CD14-positive monocyte (primary cell): ENCODE measurements around the gene KDM1B. TPM values are rescaled to one million over a fixed set of nuclear protein-coding genes. Genes with fewer than 3 reads are reported as not detected.

ENCODE experiments used
- DNase-seq, 3 donors: peaks; one replicate each; pipeline ENCODE4 v3.0.0-alpha.2; 2011 to 2022
- H2AFZ ChIP-seq: 2 replicates; pipeline ENCODE4 v1.6.0; 2012; ENCODE audit warnings: mild to moderate bottlenecking, low read depth, low read length, inconsistent platforms; ENCODE audit not compliant: insufficient read depth, poor library complexity, severe bottlenecking
- H3K27ac ChIP-seq, 2 donors: 1 replicate in 1 of 2; 2 replicates in 1 of 2; pipeline ENCODE4 v1.5.1; 2012 to 2013; ENCODE audit warnings: low read length in 2 of 2, control low read depth in 1 of 2, inconsistent platforms in 1 of 2, low read depth in 1 of 2, mild to moderate bottlenecking in 1 of 2
- H3K27me3 ChIP-seq, 2 donors: one replicate each; pipeline versions ENCODE4 v1.6.0 to v1.6.1; 2011 to 2013; ENCODE audit warnings: low read length in 2 of 2; ENCODE audit not compliant: control insufficient read depth in 2 of 2, insufficient read depth in 2 of 2
- H3K36me3 ChIP-seq, 2 donors: replicated peaks in 1 of 2; 1 replicate in 1 of 2; 2 replicates in 1 of 2; pipeline versions ENCODE4 v1.5.1 to v1.6.1; 2012 to 2013; ENCODE audit warnings: low read length in 2 of 2, control low read depth in 1 of 2, inconsistent platforms in 1 of 2, mild to moderate bottlenecking in 1 of 2; ENCODE audit not compliant: insufficient read depth in 2 of 2, control insufficient read depth in 1 of 2
- H3K4me1 ChIP-seq, 2 donors: 1 replicate in 1 of 2; 2 replicates in 1 of 2; pipeline versions ENCODE4 v1.5.1 to v1.6.1; 2012 to 2013; ENCODE audit warnings: low read length in 2 of 2, control low read depth in 1 of 2, inconsistent platforms in 1 of 2, mild to moderate bottlenecking in 1 of 2, moderate library complexity in 1 of 2; ENCODE audit not compliant: insufficient read depth in 2 of 2, control insufficient read depth in 1 of 2
- H3K4me2 ChIP-seq: replicated peaks from 2 replicates; pipeline ENCODE3; 2012; ENCODE audit warnings: low read length, moderate library complexity, mild to moderate bottlenecking; ENCODE audit not compliant: poor library complexity, severe bottlenecking; ENCODE audit errors: extremely low read depth
- H3K4me3 ChIP-seq, 3 experiments: fragments of 200-600 bp in 1 of 3; sonication (generic) in 1 of 3; replicated peaks in 1 of 3; 1 replicate in 2 of 3; 2 replicates in 1 of 3; pipeline ENCODE4 v1.5.1; 2011 to 2013; ENCODE audit warnings: low read length in 3 of 3, mild to moderate bottlenecking in 3 of 3, control low read depth in 2 of 3, low read depth in 2 of 3, inconsistent platforms in 1 of 3, moderate library complexity in 1 of 3
- H3K79me2 ChIP-seq: 2 replicates; pipeline ENCODE4 v1.6.0; 2012; ENCODE audit warnings: mild to moderate bottlenecking, control low read depth, inconsistent platforms, low read length, moderate library complexity; ENCODE audit not compliant: insufficient read depth
- H3K9ac ChIP-seq: 2 replicates; pipeline ENCODE4 v1.6.0; 2017; ENCODE audit warnings: low read length, mild to moderate bottlenecking; ENCODE audit not compliant: insufficient read depth, poor library complexity, severe bottlenecking
- H3K9me3 ChIP-seq, 2 donors: replicated peaks in 1 of 2; 1 replicate in 1 of 2; 2 replicates in 1 of 2; pipeline versions ENCODE4 v1.5.1 to v1.6.1; 2012 to 2013; ENCODE audit warnings: low read length in 2 of 2, control low read depth in 1 of 2; ENCODE audit not compliant: control insufficient read depth in 1 of 2, insufficient read depth in 1 of 2
- H4K20me1 ChIP-seq: 2 replicates; pipeline ENCODE4 v1.6.0; 2012; ENCODE audit warnings: mild to moderate bottlenecking, low read length, control low read depth, moderate library complexity; ENCODE audit not compliant: insufficient read depth
- H3K27ac Mint-ChIP-seq, 7 donors: one replicate each; pipeline ENCODE4 v1.8.0; 2020; ENCODE audit warnings: mild to moderate bottlenecking in 7 of 7, mixed read lengths in 7 of 7, moderate library complexity in 6 of 7, inconsistent platforms in 2 of 7
- H3K27me3 Mint-ChIP-seq, 3 donors: one replicate each; pipeline ENCODE4 v1.8.0; 2021 to 2022; ENCODE audit warnings: low read depth in 3 of 3, mild to moderate bottlenecking in 3 of 3, mixed read lengths in 3 of 3, moderate library complexity in 3 of 3, inconsistent platforms in 1 of 3
- H3K36me3 Mint-ChIP-seq, 2 donors: one replicate each; pipeline ENCODE4 v1.8.0; 2020; ENCODE audit warnings: mixed read lengths in 2 of 2, inconsistent platforms in 1 of 2, mild to moderate bottlenecking in 1 of 2
- H3K4me1 Mint-ChIP-seq: one replicate; pipeline ENCODE4 v1.8.0; 2020; ENCODE audit warnings: mild to moderate bottlenecking, mixed read lengths
- H3K4me3 Mint-ChIP-seq, 2 donors: one replicate each; pipeline ENCODE4 v1.8.0; 2020; ENCODE audit warnings: mild to moderate bottlenecking in 2 of 2, mixed read lengths in 2 of 2, moderate library complexity in 1 of 2
- H3K9me3 Mint-ChIP-seq, 7 donors: one replicate each; pipeline ENCODE4 v1.8.0; 2020 to 2022; ENCODE audit warnings: mixed read lengths in 7 of 7, mild to moderate bottlenecking in 6 of 7, moderate library complexity in 6 of 7, inconsistent platforms in 2 of 7
- CTCF ChIP-seq: fragments of 200-600 bp; IDR thresholded peaks from one replicate; pipeline ENCODE4 v1.8.0; 2022; ENCODE audit warnings: antibody characterized with exemption, mild to moderate bottlenecking
- WGBS: methylation state at CpG from one replicate; pipeline ENCODE4 v1.1.5; 2013; ENCODE audit warnings: missing lambda C conversion rate; ENCODE audit not compliant: insufficient coverage; 5-methylcytosine and 5-hydroxymethylcytosine counted together
- intact Hi-C, 2 donors: fragments of 100-400 bp; cut with micrococcal nuclease; formaldehyde crosslinking; loops; one replicate each; pipeline versions ENCODE4 v1.15.0 to v1.15.1; 2023
- polyA plus RNA-seq, 3 donors: library from polyadenylated mRNA; depleted of rRNA in 1 of 3; unstranded in 2 of 3; stranded (reverse) in 1 of 3; fragments of 300-500 nt in 2 of 3; fragments of >200 nt in 1 of 3; fragmentation: Illumina TruSeq in 2 of 3; gene quantifications; 1 replicate in 2 of 3; 2 replicates in 1 of 3; pipeline ENCODE4 v1.2.3, GENCODE V29; 2012 to 2021

KDM1B gene
- polyA plus RNA-seq, 3 donors = 4.4 to 50.8 (median 24.1) TPM

DNA sequence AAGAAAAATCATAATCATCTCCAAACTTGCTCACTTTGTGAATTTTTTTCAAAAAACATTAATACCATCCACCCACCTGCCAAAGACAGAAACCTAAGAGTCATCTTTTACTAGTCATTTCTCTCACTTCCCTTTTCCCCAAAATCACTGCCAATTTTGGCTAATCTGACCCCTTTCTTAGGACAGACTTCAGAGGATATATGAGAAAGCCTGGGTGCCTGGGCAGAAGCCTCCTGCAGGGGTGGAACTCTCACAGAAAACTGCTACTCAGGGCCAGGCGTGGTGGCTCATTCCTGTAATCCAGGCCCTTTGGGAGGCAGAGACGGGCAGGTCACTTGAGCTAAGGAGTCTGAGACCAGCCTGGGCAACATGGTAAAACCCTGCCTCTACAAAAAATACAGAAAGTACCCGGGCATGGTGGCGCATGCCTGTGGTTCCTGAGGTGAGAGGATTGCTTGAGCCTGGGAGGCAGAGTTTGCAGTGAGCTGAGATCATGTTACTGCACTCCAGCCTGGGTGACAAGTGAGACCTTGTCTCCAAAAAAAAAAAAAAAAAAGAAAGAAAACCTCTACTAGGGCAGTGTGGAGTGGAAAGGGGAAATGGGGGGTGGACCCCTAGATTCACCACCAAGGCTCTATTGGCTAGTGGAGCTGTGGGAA, 105.4 kb downstream of the KDM1B start:
- H3K4me1 Mint-ChIP-seq = peaks cover 46% of the 10 kb centered on the region
- peaks cover 28 to 32% of the 10 kb centered on the region in 2 donors for H3K36me3 ChIP-seq
- H3K4me1 ChIP-seq = peaks cover 41 to 44% of the 10 kb centered on the region in 2 donors
- H3K4me3 Mint-ChIP-seq = peak overlapping the region in 1 of 2 donors; percentile 48
- DNase-seq = peak; percentile 77 to 89 (median 86)
- intact Hi-C loops = loop anchor here (5.0 to 10.0 kb wide), 5 partner anchors 64 to 242 kb away; partner anchors contain the start of genes KDM1B (in 2 of the 2), TPMT (in 2 of the 2) and RNF144B (in 1 of the 2)
- H3K79me2 ChIP-seq = peaks cover 93% of the 10 kb centered on the region
- H3K27ac Mint-ChIP-seq = peak overlapping the region; percentile 91 to 95 (median 93)
- no peaks in the 10 kb centered on the region for H3K27me3 Mint-ChIP-seq
- peaks cover 32 to 43% of the 10 kb centered on the region in 2 donors for H3K36me3 Mint-ChIP-seq
- no peak overlapping the region for H3K9ac ChIP-seq
- H3K9me3 ChIP-seq = no peaks in the 10 kb centered on the region
- H2AFZ ChIP-seq = no peak overlapping the region
- 22% methylated on average over 1 of the region's 4 CpGs for WGBS
- H3K27ac ChIP-seq = peak overlapping the region; percentile 73
- peaks cover 0 to 2% (median 0%) of the 10 kb centered on the region in 7 donors for H3K9me3 Mint-ChIP-seq
- peak overlapping the region; percentile 24 for H3K4me2 ChIP-seq
- H3K27me3 ChIP-seq = no peaks in the 10 kb centered on the region
- H4K20me1 ChIP-seq = peaks cover 59% of the 10 kb centered on the region
- peak; percentile 29 for TF ChIP-seq CTCF
- peak overlapping the region in 1 of 3 experiments; percentile 20 for H3K4me3 ChIP-seq

DNA sequence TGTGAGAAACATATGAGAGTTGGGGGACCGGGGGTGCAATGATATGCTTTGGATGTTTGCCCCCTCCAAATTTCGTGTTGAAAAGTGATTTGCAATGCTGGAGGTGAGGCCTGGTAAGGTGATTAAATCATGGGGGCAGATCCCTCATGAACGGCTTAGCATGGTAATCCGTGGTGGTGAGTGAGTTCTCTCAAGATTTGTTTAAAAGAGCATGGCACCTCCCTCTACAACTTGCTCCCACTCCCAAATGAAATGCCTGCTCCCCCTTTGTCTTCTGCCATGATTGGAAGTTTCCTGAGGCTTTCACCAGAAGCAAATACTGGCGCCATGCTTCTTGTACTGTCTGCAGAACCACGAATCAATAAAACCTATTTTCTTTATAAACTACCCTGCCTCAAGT, 106.7 kb downstream of the KDM1B start:
- intact Hi-C loops = loop anchor here (5.0 to 10.0 kb wide), 5 partner anchors 63 to 240 kb away; partner anchors contain the start of genes KDM1B (in 2 of the 2), TPMT (in 2 of the 2) and RNF144B (in 1 of the 2)
- Mint-ChIP-seq H3K36me3 (peaks cover 22 to 32% of the 10 kb centered on the region in 2 donors), H3K4me1 (peaks cover 46% of the 10 kb centered on the region), H3K4me3 (no peak overlapping the region), H3K27ac (peak overlapping the region; percentile 34 to 95 (median 91)), H3K27me3 (no peaks in the 10 kb centered on the region), H3K9me3 (peaks cover 0 to 8% (median 3%) of the 10 kb centered on the region in 7 donors)
- no peak for TF ChIP-seq CTCF
- DNase-seq = no peak
- Histone ChIP-seq H3K9ac (no peak overlapping the region), H2AFZ (no peak overlapping the region), H3K36me3 (peaks cover 15 to 20% of the 10 kb centered on the region in 2 donors), H3K27me3 (no peaks in the 10 kb centered on the region), H3K27ac (peak overlapping the region in 1 of 2 donors; percentile 73), H3K4me1 (peaks cover 41 to 44% of the 10 kb centered on the region in 2 donors), H3K4me3 (no peak overlapping the region), H4K20me1 (peaks cover 56% of the 10 kb centered on the region), H3K9me3 (peaks cover 0 to 6% of the 10 kb centered on the region in 2 donors), H3K79me2 (peaks cover 80% of the 10 kb centered on the region), H3K4me2 (no peak overlapping the region)
- 100% methylated on average over 2 of the region's 6 CpGs for WGBS
